NCI-H146 treated with DMSO at 0.1 percent for 48 hours (cell line): Measurements from ENCODE around the gene LRRFIP1.
"Not testable (repeated sequence)": the region's sequence is repeated elsewhere in the genome, so short reads cannot be mapped to it uniquely, and the experiment has no call there.

Source experiments
- DNase-seq: peaks from one replicate; lab custom pipeline; 2025; ENCODE audit not compliant: unreplicated experiment; lab: John Stamatoyannopoulos, UW

LRRFIP1 gene

DNA sequence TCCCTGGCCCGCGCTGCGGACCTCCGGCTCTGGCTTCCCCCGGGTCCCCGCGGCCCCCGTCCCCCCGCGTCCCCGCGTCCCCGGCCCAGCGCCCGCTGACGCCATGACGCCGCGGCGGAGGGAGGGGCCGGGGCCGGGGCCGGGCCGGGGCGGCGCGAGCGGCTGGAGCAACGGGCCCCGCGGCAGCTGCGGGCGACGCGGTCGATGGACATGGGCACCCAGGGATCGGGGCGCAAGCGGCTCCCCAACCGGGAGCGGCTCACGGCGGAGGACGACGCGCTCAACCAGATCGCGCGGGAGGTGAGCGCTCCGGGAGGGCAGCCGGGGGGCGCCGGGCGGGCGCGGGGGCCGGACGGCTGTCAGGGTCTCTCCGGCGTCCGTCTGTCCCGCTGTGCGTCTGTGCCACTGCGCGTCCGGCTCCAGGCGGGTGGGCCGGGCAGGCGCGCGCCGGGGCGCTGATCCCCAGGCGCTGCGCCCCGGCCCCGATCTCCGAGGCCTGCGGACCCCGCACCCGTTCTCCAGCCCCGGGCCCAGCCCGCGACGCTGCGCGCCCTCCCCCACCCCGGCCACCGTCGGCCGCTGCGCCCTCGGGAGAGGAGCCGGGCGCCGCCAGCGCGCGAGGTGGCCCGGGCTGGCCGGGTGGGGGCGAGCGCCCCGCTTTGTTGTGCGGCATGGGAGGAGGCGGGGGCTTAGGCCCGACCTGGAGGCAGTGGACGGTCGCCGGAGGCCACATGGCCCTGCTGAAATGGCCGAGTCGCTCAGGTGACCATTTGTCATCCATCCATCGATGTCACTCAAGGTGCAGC is at the start of gene LRRFIP1:
Gene LRRFIP1, plus strand, starts transcription at position 147 of the 806 bp plus-strand sequence. Its CDS starts 58 bp downstream, at position 205.
- DNase-seq: peak; percentile 34

DNA sequence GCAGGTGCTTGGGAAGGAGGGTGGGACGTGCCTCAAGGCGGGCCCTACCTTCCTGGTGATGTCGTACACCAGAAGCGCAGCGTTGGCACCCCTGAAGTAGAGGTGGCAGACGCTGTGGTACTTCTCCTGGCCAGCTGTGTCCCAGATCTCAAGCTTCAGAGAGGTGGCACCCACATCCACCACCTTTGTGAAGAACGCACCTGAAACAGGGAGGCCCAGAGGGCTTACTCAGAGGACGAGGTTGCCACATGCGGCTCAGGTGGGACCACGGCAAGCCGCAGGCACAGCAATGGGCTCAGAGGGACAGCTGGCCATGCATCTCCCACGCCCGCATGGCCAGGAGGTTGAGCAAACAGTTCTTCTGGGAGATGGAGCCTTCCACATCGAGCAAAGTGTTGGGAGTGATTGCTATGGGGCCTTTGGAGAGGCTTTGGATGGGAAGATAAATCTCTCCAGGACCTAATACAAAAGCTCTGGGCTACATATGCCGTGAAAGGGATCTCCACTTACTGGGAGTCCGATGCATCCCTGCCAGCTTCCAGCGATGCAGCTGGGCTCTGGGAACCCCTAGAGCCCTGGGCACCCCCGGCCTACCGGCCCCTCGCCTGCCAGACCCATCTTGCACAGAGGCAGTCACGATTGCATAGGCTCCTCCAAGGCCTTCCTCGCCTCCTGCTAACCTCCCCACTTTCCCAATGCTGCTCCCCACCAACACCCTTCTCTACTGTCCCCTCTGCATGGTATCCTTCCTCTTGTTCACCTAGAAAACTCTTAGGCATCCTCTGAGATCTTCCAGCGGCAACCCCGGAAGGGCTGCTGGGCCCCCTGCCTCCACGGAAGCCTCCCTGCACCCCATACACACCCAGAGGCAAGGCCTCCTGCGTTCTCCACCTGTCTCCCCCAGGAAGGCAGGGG is 49.2 kb upstream of the LRRFIP1 start:
- DNase-seq: no peak

DNA sequence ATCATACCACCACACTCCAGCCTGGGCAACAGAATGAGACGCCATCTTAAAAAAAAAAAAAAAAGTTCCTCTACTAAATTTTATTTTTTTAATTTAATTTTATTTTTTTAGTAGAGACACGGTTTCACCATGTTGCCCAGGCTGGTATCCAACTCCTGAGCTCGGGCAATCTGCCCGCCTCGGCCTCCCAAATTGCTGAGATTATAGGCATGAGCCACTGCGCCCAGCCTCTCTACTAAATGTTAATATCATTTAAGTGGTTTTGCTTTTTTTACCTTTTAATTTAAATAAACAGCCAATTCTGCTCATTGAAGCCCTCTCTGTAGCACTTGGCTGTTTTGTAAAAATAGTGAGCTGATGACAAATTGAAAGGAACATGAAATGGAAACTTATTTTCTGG is 46.1 kb upstream of the LRRFIP1 start:
- no peak for DNase-seq

DNA sequence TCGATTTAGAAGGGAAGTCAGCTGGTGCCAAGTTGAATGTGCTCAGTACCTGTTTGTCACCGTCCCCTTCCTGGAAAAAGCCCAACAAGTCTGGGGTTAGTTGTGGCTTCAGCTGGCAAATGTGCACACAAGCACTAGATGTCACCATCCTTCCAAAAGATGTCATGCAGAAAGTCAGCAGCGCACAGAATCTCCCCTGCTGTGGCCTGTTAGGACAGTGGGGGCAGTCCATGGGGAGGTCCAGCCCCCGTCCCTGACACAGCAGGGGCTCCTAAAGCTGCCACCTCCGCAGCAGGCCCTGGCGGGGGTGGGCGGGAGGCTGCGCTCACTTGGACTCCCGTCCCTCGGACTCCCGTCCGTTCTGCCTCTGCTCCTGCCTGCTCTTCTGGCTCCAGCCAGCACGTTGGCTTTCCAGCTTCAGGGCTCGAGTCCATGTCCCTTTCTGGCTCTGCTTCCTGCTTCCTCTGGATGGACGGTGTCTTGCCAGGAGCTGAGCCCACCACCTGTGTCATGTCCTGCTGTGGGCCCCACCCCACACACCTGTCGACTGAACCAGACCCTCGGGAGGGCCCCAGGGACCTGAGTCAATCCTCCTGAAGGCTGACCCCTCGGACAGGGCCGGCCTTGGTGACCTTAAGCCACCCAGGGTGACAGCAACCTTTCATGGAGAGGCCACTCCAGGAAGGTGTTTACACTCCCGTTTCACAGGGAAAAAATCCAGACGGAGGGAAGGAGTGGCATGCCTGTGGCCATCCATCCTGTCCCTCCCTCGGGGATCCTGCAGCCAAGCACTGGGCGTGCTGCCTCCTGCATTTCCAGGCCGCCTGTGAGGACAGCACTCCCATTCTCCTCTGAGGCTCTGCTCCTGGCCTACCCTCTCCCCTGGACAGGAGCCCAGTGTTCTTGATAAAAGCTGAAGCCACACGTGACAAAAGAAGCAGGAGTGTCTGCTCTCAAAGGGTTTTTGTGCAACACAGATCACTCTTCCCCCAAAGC is 45.3 kb upstream of the LRRFIP1 start:
- DNase-seq: no peak

- no peak for DNase-seq
Observed at GRCh38 chr2:237583385-237584295, 43.7 kb upstream of the LRRFIP1 start.

DNA sequence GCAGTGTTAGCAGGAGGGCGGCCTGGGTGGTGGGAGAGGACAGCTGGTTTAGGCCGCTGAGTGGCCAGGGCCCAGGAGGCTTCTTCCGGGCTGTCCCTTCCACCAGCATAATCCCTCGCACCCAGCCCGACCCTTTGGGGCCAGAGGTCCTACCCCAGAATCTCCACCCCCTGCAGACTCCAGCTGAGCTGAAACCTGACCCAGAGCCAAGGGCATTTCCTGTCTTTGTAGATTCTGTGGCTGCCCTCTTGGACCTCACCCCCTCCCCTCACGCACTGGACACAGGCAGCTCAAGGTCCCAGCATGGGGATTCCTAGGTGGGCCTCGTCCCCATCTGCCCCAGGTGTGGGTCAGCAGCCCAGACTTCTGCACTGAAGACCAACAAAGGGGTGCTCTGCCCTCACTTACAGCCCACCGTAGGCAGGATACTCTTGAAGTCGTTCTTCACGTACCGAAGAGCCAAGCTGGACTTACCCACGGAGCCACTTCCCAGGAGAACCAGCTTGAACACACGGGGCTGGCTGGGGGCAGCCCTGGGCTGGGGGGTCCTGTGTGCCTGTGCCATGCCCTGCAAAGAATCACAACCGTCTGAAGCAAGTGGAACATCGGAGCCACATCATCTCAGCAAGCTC is 41.7 kb upstream of the LRRFIP1 start:
- DNase-seq: no peak

- DNase-seq: no peak
Observed at GRCh38 chr2:237588044-237588696, 39.2 kb upstream of the LRRFIP1 start.

DNA sequence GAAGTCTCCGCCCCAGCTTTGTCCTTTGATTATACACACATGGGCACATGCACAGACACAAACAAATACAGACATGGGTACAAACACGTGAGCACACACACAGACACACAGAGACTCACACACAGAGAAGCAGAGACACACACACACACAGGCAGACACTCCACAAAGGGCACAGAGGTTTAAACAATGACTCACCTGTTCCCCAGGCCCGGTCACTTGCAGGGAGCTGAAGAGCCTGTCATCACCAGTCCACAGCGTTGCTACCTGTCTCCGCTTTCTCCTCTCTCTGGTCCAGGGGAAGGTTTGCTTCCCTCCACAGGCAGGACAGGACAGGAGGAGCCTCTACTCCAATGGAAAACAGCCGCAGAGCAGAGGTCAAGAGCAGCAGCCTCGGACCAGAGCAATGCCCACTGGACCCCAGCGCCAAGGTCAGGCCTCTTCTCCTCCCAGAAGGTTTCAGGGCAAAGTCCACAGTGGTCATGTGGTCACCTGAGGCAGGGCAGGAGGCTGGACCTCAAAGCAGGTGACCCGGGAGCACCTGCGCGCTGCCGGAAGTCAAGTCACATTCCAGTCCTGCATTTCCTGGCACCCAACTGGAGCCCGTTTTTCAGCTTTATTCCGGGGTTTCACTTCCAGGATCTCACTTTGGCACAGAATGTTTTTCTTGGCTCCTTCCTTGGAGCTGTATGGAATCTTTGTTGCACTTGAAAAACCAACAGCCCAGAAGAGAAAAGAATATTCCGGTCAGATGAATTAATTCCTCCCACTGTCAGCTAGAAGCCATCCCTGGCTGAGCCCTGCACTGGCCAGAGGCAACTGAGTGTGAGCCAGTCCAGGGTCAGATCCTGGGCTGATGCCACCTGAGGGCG is 36.9 kb upstream of the LRRFIP1 start, which contains the start of gene RAB17:
Gene RAB17, minus strand, starts transcription at position 463 of the 869 bp plus-strand sequence. CDS start 4,580 bp downstream, outside the sequence.
- peak; percentile 85 for DNase-seq

DNA sequence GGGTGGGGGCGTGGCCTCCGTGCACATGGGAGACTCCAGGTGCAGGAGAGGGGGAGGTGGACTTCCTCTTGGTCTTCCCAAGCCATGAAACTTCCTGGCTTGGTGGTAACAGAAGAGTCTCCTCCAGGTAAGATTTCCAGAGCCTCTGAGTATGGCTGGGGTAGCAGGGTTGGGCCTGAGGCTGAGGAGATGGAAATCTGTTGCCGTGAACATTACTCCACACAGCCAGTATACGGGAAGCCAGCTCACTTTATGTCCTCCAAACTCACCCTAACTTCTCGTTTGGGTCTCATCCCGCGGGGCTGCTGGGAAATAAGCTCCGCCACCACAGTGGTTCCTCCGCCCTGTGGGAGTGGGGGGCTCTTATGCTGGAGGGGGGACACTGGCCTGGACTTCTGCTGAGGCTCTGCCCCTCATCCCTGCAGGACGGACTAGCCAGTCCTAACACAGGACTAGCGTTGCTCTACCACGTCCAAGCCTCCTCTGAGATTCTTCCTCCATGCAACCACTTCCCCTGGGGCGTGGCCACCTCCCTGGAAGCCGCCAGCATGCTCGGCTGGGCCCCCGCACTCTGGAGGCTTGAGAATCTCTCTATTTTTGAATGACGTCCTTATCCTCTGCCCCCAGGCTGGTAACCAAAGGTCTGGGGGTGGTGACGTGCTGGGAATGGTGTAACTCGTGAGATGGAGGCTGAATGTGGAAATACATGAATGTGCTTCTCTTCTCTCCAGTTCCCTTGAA is 36.1 kb upstream of the LRRFIP1 start:
- peak; percentile 70 for DNase-seq

GRCh38 chr2:237592425-237592980 is 34.9 kb upstream of the LRRFIP1 start:
- DNase-seq: no peak

DNA sequence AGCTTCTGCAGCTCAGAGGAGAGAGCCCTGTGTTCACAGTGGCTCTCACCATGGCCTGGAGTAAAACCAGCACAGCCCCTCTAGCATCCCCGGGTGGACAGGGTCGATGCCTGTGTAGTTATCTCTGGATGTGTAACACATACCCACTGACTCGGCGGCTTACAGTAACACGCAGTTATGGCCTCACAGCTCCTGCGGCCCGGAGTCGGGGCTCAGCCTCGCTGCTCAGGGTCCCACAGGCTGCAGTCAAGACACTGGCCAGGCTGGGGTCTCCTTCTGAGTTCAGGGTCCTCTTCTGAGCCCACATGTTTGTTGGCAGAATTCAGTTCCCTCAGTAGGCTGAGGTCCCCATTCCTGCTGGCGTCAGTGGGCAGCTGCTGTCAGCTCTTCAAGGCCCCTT is 34.4 kb upstream of the LRRFIP1 start:
- no peak for DNase-seq

DNA sequence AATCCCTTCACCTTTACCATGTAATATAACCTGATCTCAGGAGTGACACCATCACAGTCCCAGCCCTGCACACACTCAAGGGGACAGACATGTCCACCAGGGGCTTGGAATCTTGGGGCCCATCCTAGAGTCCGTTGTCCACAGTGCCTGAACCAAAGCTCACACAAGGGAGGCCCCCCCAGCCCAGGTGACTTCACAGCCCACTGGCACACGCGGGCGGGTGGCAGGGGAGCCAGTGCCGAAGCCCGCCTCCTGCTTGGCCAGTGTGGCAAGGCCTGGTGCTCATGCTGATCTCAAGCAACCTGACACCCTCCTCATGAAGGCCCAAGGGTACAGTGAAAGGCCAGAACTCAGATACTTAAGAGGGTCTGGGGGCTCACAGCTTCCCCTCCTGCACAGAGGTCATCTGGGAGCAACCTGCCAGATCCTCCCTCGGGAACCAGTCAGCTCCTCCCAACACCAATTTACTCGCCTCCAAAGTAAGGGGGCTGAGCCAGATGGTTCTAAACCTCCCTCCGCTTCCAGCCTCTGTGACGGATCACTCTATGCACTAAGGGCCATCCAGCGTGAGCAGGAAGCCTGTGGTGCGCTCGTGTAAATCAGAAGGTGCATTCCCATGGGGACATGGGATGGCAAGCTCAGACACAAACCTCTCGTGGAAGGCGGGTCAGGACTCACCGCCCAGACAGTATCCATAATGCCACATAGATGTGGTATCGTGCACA is 33.6 kb upstream of the LRRFIP1 start:
- no peak for DNase-seq

GRCh38 chr2:237594514-237594871 is 32.9 kb upstream of the LRRFIP1 start:
- no peak for DNase-seq

DNA sequence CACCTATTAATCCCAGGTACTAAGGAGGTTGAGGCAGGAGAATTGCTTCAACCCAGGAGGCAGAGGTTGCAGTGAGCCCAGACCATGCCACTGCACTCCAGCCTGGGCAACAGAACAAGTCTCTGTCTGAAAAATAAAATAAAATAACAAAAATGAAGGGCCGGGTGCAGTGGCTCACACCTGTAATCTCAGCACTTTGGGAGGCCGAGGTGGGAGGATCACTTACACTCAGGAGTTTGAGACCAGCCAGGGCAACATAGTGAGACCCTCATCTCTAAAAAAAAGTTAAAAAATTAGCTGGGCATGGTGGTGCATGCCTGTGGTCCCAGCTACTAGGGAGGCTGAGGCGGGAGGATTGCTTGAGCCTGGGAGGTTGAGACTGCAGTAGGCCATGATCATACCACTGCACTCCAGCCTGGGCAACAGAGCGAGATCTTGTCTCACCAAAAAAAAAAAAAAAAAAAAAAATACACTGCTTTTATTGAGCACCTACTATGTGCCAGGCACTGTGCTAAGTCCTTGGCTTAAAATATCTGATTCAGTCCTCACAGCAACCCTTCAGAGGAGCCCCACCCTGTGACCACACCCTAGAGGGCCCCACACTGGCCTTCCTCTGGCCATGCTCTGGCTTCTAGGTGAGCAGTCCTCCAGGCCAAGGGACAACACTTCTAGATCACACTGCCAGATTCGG is 31.4 kb upstream of the LRRFIP1 start:
- DNase-seq: not testable (repeated sequence)

DNA sequence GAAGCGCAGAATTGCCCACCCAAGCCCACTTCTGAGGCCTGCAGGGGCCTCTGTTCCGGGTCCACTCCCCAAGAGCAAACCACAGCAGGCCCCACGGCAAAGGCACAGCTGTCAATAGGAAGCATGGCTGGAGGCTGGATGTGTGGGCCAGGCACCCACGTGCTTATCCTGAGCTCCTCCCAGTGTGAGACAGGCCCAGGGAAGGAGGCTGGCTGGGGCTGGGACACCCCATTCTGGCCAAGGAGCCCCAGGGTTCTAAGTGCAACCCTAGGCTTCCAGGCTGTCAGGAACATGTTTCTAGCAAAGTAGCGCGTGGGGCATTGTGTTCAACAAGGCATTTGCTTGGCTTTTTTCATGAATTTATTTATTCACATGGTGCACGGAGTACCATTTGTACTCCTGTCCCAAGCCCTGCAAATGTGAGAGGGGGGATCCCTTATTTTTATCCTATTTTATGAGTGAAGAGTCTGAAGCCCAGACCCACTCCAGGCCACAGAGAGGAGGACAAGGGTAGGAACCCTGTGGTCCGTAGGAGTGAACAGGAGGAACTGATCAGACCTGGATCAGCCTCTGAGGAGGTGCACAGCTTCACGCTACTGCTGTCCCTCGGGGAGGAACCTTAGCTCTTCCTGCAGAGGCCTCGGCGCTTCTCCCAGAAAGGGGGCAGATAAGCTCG is 30.7 kb upstream of the LRRFIP1 start:
- no peak for DNase-seq
